Left colon (tissue), 2 donors: ENCODE data around the gene SLC49A3. TPM values are rescaled to one million over a fixed set of nuclear protein-coding genes. Genes with fewer than 3 reads are reported as not detected.

Experiments
- ATAC-seq: fragments of 200-7000 bp; cut with Tn5 transposase; one replicate; pipeline ENCODE4 v1.9.1; 2020; ENCODE audit warnings: mild to moderate bottlenecking, moderate library complexity
- DNase-seq, 2 donors: peaks; one replicate each; pipeline ENCODE4 v3.0.0-alpha.2; 2020
- intact Hi-C, 2 donors: fragments of 100-400 bp; cut with DNase I in 1 of 2; cut with micrococcal nuclease in 1 of 2; formaldehyde crosslinking; loops; one replicate each; pipeline versions ENCODE4 v1.11.2 to v1.14.0; 2022; cut with DNase I, micrococcal nuclease
- total RNA-seq, 2 donors: library from RNA; stranded (reverse); fragmentation: NEBNext Ultra II Directional; extraction: Animal tissue kit (Norgen Biotek cat#: 25700); gene quantifications; one replicate each; pipeline ENCODE4 v1.2.1, GENCODE V29; 2021
- donor health status: DM: no; HTN: no; CAD: no.
- donor health status: DM: yes; HTN: yes; CAD: no.

SLC49A3 gene
- total RNA-seq, 2 donors from 2014 or later: 10.7 to 15.8 TPM

- DNase-seq (peak; percentile 72 to 73), ATAC-seq (peak; percentile 83)
- intact Hi-C loops: no loop called here
These were observed 35.0 kb upstream of the SLC49A3 start for GRCh38 chr4:723751-724530.

GRCh38 chr4:722851-723360 is 34.0 kb upstream of the SLC49A3 start:
- DNase-seq: no peak
- ATAC-seq: no peak
- intact Hi-C loops: no loop called here

DNA sequence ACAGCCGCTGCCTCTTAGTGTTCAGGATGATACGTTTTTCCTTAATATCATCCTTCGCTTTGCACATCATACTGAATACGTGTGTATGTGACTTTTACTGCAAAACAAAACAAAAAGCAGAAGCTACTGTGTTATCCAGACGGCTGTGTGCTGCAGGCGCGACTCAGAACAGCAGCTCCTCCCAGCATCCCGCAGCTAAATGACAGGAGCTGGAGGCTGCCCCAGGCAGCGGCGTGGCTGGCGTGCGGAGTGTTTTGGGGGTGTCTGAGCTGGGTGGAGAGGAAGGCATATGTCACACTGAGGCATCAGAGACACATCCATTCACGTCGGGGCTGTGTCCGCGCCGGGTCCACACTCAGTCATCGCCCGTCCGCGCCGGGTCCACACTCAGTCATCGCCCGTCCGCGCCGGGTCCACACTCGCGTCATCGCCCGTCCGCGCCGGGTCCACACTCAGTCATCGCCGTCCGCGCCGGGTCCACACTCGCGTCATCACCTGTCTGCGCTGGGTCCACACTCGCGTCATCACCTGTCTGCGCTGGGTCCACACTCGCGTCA is 33.3 kb upstream of the SLC49A3 start:
- no peak for DNase-seq
- intact Hi-C loops: no loop called here
- ATAC-seq: no peak

DNA sequence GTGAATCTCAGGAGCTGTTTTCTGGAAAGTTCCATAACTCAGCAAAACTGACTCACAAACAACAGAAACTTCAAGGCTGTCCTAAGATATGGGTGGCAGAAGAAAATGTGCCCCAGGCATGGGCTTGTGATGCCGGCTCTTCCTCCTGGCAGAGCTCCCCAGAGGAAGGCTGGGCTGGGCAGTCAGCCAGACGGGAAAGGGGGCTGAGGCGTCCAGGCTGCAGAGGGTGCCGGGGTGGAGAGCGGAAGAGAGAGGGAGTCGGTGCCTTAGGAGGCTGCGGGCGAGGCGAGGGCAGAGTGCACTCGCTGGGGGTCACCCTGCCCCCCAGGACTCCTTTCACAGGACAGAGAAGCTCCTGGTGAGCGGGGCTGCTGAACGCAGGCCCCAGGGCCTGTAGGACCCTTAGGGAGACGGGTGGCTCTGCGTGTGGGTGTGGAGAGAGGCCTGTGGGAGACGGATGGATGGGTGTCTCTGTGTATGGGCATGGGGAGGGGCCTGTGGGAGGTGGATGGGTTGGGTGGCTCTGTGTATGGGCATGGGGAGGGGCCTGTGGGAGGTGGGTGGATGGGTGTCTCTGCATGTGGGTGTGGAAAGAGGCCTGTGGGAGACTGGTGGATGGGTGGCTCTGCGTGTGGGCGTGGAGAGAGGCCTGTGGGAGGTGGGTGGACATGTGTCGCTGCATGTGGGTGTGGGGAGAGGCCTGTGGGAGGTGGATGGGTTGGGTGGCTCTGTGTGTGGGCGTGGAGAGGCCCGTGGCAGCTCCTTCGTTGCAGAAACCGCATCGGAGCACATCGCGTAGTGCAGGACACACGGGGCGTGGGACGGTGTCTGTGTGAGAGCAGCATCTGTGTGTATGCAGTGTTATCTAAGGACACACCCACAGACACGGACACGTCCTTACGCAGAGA is 32.6 kb upstream of the SLC49A3 start:
- intact Hi-C loops: no loop called here
- DNase-seq (peak in 1 of 2 donors; percentile 53), ATAC-seq (peak; percentile 52)

- DNase-seq (no peak), ATAC-seq (no peak)
- intact Hi-C loops: no loop called here
These were observed 31.3 kb upstream of the SLC49A3 start for GRCh38 chr4:720111-720860.

DNA sequence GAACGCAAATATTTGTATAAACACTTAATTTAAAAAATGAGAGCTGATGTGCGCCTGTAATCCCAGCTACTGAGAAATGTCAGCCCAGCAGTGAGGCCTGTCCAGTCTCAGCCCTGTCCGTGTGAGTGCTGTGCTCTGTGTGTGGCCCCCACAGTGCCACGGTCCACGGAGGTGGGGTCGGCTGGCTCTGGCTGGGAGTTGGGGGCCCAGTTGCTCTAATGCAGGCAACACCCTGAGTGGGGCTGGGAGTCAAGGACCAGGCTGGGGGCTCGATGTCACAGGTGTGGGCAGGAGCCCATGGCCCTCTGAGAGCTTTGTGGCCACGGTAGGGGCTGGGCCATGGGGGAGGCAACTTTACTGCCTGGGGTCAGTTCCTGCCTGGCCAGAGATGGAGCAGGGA is 29.5 kb upstream of the SLC49A3 start:
- DNase-seq: no peak
- intact Hi-C loops: no loop called here
- ATAC-seq: no peak

DNA sequence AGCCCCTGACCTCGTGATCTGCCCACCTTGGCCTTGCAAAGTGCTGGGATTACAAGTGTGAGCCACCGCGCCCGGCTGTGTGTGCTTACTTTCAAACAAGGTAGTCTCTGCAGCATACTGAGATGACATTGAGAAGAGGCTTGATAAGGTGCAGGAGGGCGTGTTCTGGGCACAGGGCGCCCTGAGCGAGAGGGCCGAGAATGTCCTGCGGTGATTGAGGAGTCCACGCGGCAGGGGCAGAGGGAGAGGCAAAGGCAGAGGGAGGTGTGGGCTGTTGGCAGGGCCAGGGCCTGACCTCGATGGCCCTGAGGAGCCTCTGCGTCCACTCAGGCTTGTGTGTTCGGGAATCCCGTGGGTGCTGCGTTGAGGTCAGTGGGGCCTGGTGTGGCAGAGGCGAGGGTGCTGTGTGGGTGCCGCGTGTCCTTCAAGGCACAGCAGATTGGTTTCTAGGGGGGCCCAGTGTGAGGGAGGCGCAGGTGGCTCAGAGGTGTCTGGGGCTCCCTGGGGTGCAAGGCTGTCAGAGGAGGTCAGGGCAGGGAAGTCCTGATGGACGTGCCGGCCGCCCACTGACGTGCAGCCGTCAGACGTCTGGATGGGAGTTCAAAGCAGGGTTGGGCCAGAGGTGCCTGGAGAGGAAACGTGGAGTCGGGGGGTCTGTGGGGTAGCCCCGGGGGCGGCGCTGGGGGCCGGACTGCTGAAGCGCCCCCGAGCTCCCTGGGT is 28.8 kb upstream of the SLC49A3 start:
- ATAC-seq (peak; percentile 19), DNase-seq (no peak)
- intact Hi-C loops: no loop called here

- intact Hi-C loops: no loop called here
- DNase-seq (no peak), ATAC-seq (peak; percentile 14)
These were observed 25.1 kb upstream of the SLC49A3 start for GRCh38 chr4:714087-714486.

- no peak for DNase-seq
- no peak for ATAC-seq
- intact Hi-C loops: no loop called here
These were observed 24.1 kb upstream of the SLC49A3 start for GRCh38 chr4:712916-713632.

DNA sequence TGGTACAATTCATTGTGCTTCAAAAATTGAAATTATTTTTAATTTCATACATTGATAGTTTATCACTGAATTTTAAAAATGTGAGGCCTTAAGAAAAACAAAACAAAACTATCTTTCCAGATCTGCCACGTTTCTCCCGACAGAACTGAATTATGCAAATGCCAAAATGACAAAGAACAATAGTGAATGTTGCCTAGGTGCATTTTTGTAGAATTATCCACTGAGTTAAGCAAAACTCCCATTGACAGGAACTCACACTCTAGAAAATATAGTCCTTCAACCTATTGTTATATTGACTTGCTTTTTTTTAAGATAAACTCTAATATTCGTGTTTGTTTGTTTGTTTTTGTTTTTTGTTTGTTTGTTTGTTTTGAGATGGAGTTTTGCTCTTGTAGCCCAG is 23.1 kb upstream of the SLC49A3 start:
- intact Hi-C loops: no loop called here
- ATAC-seq (no peak), DNase-seq (no peak)

GRCh38 chr4:710916-711315 is 22.0 kb upstream of the SLC49A3 start:
- DNase-seq: no peak
- no peak for ATAC-seq
- intact Hi-C loops: no loop called here

DNA sequence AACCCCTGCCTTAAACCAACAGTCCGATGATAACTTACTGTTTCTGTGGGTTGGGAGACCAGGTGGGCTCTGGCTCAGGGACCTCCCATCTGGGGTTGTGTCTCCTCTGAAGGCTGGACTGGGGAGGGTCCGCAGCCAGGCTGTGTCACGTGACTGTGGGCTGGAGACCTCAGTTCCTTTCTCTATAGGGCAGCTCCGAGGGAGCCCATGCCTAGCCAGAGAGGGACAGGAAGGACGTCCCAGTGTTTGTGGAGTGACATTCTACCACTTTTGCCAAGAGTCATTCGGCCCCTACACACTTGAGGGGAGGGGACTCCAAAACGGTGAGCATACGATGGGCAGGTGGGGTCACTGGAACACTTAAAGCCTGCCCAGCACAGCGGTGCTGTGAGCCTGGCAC is 21.2 kb upstream of the SLC49A3 start:
- ATAC-seq (no peak), DNase-seq (no peak)
- intact Hi-C loops: no loop called here

GRCh38 chr4:709348-709747 is 20.4 kb upstream of the SLC49A3 start:
- ATAC-seq (no peak), DNase-seq (no peak)
- intact Hi-C loops: no loop called here

DNA sequence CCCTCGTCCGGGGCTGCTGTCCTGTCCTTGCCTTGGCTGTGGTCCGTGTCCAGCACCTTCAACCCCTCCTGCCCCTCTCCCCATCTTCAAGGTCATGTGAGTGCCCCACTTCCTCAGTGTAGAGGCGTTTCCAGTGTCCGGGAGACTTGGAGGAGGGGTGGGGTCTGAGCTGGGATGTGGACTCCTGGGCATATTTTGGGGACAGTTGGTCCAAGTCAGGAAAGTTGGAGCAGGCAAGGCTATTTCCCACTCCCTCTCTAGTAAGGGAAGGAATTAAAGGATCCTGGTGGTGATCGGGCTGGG is 19.6 kb upstream of the SLC49A3 start:
- DNase-seq (no peak), ATAC-seq (no peak)
- intact Hi-C loops: no loop called here

DNA sequence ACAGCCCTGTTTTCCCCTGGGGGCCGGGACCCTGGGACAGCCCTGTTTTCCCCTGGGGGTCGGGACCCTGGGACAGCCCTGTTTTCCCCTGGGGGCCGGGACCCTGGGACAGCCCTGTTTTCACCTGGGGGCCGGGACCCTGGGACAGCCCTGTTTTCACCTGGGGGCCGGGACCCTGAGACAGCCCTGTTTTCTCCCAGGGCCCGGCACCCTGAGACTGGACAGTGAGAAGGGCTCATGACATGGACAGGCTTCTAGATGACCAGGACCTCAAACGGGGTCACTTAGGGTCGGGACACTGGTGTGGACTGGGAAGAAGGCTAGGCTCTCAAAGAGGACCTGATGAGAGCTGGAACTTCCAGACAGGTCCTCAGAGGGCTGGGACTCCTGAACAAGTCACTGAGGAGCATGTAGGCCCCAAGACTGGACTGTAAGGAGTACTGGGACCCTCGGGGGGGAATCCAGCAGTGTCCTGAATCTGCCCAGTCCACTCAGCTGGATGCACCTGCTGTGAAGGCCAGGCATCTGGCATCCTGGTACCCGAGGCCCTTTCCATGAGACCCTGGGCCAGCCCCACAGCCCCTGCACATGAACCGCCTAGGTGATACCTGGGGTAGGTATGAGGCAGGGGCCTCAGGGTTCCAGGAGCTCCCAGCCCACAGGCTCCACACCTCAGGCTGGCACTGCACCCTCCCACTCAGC is 19.1 kb upstream of the SLC49A3 start:
- ATAC-seq: no peak
- intact Hi-C loops: no loop called here
- no peak for DNase-seq

GRCh38 chr4:706834-707598 is 18.1 kb upstream of the SLC49A3 start:
- ATAC-seq: no peak

More at GRCh38 chr4:706834-707598, 18.1 kb upstream of the SLC49A3 start:
- no peak for DNase-seq
- intact Hi-C loops: no loop called here
